ENCODE data around the gene ARHGEF39.
A peak's percentile ranks its signal among the peaks of the same experiment; 100 is the strongest.

The ARHGEF39 gene

DNA sequence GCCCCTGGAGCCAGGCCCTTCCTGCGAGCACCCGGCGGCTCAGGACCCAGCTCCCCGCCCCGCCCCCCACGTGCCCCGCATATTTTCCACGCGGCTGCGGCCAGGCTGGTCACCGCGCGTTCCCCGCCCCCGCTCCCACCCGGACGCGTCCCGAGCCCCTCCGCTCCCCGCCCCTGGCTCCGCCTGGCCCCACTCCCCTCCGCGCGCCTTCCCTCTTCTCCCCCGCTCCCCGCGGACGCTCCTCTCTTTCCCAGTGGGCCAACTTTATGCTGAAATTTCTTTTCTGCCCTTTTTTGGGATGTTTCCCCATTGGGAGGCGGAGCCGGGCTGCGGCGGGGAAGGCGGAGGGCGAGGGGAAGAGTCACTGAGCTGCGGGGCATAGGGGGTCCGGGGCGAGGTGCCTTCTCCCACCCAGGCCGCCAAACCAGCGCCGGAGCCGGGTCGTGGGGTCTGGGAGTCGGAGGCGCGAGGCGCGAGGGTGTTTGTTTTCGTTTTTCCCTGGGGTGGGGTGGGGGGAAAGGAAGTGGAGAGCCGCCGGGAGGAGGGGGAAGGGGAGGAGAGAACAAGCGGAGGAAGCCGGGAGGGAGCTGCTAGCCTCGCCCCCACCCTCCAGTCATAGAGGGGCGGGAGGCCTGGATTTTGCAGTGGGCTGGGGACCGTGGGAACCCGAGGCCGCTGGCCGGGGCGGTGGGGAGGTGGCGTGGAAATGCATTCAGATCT lies 25.8 kb upstream of the ARHGEF39 start:
- peak; percentile 17 for DNase-seq

DNA sequence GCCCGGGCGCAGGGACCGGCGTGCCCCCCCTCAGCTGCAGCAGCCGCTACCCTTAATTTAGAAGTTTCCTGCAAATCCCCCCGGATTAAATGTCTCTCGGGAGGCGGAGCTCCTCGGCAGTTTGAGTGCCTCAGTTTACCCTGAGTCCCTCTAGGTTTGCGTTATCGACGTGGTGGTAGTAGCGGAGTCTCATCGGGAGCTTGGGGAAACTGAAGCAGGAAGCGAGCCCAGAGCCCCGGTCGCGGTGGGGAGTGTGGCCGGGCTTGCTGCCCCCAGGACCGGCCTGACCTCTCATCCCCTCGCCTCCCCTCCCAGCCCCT lies 25.3 kb upstream of the ARHGEF39 start:
- DNase-seq = no peak

DNA sequence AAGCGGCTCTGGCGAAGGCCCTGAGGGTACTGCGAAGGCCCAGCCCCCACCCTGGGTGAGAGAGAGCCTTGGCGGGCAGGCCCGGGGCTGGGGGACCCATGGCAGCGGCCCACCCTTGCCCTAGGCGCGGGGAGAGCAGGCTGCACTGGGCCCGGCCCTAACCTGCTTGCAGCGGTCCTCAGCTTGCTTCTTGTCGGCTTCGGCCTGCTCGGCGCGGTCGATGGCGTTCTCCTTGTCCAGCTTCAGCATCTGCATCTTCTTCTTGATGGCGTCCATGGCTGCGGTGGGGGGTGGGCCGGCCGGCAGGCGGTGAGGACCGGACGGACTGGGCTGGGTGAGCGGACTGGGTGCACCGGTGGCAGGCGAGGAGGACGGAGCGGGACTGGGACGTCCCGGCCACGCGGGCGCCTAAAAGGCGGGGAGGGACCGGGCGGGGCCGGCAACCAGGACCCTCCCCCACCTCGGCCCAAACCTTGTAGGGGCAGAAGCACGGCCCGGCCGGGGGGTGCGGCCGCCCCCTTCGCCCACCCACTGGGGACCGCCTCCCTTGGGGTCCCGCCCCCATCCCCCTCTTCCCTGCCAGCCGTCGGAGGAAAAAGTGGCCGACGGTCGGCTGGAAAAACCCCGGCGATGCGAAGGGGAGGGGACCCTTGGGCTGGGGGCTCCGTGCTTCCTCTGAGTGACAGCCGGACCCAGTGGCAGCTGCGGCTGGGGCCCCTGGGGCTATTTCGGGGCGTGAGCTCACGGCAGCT lies 24.7 kb upstream of the ARHGEF39 start, which contains the start of gene TPM2:
TPM2 (minus strand) TSS at position 384 of the 752 bp plus-strand sequence; CDS start at position 276, 108 bp downstream.
- DNase-seq = no peak

DNA sequence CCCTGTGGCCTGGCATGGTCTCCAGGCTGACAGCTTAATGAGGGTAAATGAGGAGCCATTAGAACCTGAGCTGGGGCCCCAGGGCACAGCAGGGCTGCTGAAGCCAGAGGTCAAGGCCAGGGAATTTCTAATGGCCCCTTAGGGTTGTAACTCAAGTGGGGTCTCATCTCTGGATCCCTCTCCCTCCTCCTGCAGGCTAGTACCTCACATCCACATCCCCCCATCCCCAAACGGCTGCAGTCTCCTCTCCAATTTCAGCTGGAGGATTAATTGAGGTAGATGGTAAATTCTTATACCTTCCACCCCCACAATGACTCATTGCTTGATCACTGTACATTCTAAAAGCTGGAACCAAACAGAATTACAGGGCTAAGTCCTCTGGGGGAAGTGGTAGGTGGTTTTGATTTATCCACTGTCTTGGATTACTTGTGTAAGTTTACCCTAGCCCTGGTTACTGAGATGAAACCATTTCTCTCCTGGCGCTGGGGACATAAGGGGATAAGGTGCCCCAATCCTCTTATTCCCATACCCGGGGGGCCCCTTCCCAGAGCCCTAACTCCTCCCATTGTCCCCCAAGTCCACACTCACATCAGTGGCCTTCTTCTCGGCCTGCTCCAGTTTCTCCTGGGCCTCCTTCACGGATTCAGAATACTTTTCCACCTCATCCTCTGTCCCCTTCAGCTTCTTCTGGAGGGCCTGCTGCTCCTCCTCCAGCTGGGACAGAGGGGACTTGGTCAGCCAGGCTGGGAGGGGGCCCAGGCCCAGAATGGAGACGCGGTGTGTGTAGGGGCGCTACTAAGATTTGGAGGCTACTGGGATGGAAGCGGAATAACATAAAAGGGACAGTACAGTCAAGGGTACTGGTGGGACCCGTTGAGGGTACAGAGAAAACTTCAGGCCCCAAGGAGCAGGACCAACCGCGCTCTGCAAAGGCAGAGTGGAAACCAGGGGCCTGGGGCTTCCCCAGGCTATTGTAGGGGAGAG lies 23.9 kb upstream of the ARHGEF39 start:
- no peak for DNase-seq

DNA sequence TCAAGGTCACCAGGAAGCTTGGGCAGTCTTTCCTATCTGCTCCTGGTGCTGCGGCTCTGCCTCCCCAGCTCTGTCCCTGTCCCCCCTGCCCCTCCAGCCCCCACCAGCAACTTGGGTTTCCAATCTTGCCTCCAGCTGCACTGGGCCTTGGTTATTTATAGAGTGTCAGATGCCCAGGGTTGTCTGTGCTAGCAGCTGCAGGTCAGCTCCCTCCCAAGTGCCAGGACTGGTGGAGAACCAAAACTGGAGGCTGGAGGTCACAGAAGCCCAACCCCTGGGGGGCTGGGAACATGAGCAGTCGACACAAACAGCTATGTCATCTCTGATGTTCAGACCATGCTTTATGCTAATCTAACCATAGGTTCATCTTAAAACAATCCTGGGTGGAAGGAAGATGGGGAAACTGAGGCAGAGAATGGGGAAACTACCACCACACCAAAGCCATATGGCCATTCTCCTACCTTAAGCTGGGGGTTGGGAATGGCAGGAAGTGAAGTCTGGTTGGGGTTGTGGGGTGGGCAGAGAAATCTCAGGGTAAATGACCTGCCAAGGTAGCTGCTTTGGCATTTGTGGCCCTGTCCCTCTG lies 23.1 kb upstream of the ARHGEF39 start:
- DNase-seq = no peak

DNA sequence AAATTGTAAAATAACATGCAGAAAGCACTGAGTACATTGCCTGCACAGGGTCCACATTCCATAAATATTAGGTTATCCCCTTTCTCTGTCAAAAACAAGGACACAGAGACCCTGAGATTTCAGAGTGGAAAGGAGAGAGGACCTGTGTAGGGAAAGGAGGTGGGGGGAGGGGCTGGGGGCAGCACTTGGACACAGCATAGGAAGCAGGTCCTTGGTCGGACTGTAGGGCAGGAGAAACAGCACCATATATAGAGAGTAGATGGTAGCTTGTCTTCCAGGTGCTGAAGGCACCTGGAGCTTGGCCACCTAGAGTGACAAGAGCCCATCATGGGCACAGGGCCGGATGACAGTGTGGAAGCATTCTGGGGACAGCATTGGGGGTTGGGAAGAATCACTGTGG lies 22.3 kb upstream of the ARHGEF39 start:
- DNase-seq = no peak

DNA sequence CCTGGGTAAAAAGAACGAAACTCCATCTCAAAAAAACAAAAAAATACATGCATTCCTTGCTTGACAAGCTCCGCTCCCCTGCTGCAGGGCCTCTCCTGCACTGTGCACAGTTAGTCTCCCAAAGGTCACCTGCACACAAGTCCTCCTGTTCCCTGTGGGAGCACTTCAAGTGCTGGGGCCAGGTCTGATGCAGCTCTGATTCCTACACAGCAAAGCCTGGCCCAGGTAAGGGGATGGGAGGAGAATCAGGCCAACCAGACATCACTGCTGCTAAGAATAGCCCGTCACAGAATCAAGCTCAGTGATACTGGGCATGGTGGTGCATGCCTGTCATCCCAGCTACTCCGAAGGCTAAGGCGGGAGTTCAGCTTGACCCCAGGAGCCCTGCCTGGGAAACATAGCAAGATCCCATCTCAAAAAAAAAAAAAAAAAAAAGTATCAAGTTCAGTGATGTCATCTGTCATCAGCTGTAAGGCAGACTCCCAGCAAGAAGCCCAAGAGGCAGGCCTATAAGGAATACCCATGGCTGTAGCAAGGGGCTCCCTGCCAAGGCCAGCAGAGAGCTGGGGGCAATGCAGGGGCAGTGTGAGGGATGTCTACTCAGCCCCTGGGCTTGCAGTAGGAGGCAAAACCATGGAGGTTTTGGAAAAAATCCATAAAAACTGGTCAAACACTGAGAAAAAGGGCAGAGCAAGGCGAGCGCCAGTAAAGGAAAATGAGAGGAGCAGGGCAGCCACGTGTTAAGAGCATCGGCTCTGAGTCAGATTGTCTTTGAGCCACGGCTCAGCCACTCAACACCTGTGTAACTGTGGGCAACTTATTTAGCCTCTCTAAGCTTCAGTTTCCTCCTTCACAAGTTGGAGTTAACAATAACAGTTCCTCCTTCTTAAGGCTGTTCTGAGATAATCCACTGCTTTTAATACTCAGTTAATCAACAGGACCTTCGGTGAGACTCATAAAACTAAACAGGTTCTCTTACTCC lies 21.5 kb upstream of the ARHGEF39 start:
- no peak for DNase-seq

DNA sequence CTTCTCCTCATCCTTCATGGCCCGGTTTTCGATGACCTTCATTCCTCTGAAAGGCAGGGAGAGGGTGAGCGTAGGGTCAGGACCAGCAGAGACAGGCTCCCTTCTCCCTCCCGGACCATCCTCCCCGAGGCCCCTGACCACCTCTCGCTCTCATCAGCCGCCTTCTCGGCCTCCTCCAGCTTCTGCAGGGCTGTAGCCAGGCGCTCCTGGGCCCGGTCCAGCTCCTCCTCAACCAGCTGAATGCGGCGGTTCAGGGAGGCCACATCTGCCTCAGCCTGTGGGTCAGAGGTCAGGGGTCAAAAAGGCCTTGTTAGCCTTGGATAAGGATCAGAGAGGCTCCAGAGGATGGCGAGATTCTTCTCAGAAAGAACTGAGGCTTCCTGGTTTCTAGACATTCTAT lies 20.5 kb upstream of the ARHGEF39 start:
- no peak for DNase-seq

DNA sequence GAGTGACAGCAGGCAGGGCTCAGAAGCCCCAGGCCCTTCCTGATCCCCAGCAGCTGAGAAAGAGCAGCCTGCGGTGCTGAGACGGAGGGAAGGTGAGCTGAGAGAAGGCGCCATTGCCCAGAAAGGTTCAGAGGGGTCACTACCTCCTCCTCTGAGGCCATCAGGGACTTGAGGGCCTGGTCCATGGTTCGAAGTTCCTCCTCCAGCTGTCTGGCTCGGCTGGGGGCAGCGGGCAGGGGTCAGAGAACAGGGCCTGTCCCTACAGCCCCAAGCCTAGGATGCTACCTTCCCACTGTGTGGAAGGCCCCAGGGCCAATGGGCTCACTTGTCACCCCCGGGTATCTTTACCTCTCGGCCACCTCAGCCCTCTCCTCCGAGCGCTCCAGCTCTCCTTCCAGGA lies 19.9 kb upstream of the ARHGEF39 start:
- no peak for DNase-seq

DNA sequence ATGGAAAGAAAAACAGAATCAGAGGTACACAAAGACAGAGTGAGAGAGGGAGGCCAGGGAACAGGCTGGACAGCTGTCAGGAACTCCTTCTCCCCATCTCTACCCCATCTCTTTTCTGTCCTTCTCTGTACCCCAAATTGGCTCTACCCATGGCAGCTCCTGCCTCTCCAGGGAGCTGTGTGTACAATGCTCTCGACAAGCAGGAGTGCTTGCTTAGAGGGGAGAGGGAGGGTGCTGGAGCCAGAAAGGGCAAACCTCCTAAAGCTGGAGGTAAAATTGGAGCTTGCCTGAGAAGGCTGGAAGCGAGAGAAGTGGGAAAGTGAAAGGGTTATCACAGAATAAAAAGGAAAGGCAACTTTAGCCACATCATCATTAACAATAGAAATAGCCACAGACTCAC lies 18.3 kb upstream of the ARHGEF39 start:
- DNase-seq = no peak

DNA sequence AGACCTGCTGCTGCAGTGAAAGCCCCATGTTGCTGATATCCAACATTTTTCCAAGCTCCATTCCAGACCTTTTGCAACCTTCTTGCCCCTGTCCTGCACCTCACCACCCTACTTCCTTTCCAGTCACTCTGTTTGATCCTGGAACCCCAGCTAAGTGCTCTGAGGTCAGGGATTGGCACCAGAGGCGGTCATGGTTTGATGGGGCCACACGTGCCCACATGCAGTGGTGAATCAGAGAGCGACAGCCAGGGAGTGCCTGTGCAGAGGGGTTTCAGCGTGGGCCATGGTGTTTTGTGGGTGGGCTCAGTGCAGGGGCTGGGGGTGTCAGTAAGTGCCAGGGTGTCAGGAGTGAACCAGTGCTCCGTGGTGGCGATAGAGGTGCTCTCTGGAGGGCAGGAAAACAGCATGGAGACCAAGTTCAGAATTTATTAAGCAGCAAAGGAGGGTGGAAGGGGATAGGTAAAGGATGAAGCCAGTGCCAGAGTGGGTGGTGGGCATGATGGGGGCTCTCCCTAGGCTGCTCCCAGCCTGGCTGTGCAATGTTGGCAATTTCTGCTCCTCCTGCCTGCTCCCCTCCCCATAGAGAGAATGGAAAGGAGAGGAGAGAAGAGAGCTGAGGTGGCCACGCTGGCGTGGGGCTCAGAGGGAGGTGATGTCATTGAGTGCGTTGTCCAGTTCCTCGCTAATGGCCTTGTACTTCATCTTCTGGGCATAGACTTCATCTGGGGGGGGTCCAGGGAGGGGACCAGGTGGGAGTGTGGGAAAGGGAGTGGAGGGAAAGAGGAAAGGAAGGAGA lies 17.7 kb upstream of the ARHGEF39 start:
- no peak for DNase-seq

DNA sequence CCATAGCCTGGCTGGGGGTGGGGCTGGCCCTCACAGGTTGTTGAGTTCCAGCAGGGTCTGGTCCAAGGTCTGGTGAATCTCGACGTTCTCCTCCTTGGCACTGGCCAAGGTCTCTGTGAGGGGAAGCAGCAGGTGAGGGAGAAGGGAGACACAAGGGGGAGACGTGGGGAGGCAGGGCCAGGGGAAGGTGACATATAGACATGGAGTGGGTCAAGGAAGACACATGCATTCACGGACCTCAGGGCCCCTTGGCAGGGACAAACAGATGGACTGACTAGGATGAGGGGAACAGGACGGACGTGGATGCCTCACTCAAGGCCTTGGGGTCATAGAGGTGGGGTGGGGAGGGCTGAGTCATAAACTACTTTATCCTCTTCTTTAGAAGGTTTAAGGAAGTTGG lies 17.1 kb upstream of the ARHGEF39 start:
- DNase-seq = no peak

DNA sequence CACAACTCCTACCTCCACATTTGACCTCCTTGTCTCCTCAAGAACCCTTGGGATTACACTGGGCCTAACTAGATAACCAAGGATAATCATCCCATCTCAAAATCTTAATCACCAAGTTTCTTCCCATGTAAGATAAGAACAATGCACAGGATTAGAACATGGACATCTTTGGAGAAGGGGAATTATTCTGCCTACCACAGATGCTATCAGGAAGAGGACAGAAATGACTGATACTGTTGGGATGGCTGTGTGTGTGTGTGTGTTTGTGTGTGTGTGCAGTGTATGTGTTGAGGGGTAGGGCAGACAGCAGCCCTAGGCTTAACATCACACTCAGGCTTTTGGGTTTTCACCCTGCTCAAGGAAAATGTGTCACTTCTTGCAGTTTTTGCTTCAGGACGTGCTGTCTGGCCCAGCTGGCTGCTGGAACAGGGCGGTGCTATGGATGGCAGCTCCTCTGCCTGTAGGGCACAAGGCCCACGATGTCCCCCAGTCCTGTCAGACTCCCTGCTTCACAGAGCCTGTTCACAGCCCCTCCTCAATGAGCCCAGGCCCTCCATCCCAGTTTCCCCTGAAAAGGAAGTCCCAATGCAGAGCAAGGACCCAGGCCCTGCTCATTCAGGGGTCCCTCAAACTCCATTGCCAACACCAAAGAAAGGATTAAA lies 16.5 kb upstream of the ARHGEF39 start:
- no peak for DNase-seq

DNA sequence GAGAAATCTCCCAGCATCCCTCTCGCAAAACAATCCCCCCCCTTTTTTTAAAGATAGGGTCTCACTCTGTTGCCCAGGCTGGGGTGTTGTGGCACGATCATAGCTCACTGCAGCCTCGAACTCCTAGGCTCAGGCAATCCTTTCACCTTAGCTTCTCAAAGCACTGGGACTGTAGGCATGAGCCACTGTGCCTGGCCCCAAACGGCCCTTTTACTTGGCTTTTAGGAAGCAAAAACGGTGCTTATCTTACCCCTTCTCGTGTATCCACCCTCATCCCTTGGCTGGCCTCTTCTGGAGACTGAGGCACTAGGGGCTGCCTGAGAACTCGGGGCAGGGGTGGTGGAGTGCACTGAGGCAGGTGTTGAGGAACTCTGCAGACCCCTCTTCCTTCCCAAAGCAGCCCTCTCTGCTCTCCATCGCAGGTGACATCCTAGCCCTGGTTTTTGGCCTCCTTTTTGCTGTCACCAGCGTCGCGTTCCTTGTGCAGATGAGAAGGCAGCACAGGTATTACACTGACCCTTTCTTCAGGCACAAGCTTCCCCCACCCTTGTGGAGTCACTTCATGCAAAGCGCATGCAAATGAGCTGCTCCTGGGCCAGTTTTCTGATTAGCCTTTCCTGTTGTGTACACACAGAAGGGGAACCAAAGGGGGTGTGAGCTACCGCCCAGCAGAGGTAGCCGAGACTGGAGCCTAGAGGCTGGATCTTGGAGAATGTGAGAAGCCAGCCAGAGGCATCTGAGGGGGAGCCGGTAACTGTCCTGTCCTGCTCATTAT lies 15.5 kb upstream of the ARHGEF39 start:
- DNase-seq = no peak

DNA sequence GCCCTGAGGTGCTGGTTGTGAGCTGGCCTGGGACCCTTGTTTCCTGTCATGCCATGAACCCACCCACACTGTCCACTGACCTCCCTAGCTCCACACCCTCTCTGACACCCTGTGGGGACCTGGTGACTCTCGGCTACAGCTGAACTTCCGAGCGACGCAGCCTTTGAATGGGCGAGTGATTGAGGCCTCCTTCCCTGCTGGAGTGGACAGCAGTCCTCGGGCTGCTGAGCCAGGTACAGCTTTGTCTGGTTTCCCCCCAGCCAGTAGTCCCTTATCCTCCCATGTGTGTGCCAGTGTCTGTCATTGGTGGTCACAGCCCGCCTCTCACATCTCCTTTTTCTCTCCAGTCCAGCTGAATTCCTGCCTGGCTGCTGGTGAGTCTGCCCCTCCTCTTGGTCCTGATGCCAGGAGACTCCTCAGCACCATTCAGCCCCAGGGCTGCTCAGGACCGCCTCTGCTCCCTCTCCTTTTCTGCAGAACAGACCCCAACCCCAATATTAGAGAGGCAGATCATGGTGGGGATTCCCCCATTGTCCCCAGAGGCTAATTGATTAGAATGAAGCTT lies 14.9 kb upstream of the ARHGEF39 start:
- DNase-seq = no peak

DNA sequence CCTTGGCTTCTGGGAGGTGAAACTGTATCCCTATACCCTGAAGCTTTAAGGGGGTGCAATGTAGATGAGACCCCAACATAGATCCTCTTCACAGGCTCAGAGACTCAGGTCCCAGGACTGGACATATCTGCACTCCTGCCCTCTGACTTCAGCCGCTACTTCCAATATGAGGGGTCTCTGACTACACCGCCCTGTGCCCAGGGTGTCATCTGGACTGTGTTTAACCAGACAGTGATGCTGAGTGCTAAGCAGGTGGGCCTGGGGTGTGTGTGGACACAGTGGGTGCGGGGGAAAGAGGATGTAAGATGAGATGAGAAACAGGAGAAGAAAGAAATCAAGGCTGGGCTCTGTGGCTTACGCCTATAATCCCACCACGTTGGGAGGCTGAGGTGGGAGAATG lies 14.1 kb upstream of the ARHGEF39 start:
- DNase-seq = no peak

DNA sequence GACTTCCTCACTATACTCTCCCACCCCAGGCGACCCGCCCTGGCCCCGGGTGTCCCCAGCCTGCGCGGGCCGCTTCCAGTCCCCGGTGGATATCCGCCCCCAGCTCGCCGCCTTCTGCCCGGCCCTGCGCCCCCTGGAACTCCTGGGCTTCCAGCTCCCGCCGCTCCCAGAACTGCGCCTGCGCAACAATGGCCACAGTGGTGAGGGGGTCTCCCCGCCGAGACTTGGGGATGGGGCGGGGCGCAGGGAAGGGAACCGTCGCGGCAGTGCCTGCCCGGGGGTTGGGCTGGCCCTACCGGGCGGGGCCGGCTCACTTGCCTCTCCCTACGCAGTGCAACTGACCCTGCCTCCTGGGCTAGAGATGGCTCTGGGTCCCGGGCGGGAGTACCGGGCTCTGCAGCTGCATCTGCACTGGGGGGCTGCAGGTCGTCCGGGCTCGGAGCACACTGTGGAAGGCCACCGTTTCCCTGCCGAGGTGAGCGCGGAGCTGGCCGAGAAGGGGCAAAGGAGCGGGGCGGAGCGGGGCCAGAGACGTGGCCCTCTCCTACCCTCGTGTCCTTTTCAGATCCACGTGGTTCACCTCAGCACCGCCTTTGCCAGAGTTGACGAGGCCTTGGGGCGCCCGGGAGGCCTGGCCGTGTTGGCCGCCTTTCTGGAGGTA lies 10.9 kb upstream of the ARHGEF39 start:
- no peak for DNase-seq

DNA sequence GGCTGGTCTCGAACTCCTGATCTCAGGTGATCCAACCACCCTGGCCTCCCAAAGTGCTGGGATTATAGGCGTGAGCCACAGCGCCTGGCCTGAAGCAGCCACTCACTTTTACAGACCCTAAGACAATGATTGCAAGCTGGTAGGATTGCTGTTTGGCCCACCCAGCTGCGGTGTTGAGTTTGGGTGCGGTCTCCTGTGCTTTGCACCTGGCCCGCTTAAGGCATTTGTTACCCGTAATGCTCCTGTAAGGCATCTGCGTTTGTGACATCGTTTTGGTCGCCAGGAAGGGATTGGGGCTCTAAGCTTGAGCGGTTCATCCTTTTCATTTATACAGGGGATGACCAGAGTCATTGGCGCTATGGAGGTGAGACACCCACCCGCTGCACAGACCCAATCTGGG lies 10.2 kb upstream of the ARHGEF39 start:
- DNase-seq = no peak

DNA sequence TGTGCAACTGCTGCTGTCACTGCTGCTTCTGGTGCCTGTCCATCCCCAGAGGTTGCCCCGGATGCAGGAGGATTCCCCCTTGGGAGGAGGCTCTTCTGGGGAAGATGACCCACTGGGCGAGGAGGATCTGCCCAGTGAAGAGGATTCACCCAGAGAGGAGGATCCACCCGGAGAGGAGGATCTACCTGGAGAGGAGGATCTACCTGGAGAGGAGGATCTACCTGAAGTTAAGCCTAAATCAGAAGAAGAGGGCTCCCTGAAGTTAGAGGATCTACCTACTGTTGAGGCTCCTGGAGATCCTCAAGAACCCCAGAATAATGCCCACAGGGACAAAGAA lies 9.0 kb upstream of the ARHGEF39 start:
- DNase-seq = no peak
